Measurements from ENCODE around the gene MYH2.

- TF ChIP-seq EZH2 (IDR thresholded peaks at IDR 0.05; ENCODE audit: insufficient read depth, poor library complexity, severe bottlenecking) = no peak
- no peak for TF ChIP-seq EZH2phosphoT487 (IDR thresholded peaks at IDR 0.05; ENCODE audit: insufficient read depth, low read depth)
These were observed 67.2 kb downstream of the MYH2 start for GRCh38 chr17:10482252-10482651.

Measured in GM23248 (cell line).